CD14-positive monocyte (primary cell): ENCODE measurements around the gene OPN1LW. TPM values are rescaled to one million over a fixed set of nuclear protein-coding genes. Genes with fewer than 3 reads are reported as not detected.

Experiments
- DNase-seq, 3 donors: peaks; one replicate each; pipeline ENCODE4 v3.0.0-alpha.2; 2011 to 2022
- H2AFZ ChIP-seq: 2 replicates; pipeline ENCODE4 v1.6.0; 2012; ENCODE audit warnings: mild to moderate bottlenecking, low read depth, low read length, inconsistent platforms; ENCODE audit not compliant: insufficient read depth, poor library complexity, severe bottlenecking
- H3K27ac ChIP-seq, 2 donors: 1 replicate in 1 of 2; 2 replicates in 1 of 2; pipeline ENCODE4 v1.5.1; 2012 to 2013; ENCODE audit warnings: low read length in 2 of 2, control low read depth in 1 of 2, inconsistent platforms in 1 of 2, low read depth in 1 of 2, mild to moderate bottlenecking in 1 of 2
- H3K27me3 ChIP-seq, 2 donors: one replicate each; pipeline versions ENCODE4 v1.6.0 to v1.6.1; 2011 to 2013; ENCODE audit warnings: low read length in 2 of 2; ENCODE audit not compliant: control insufficient read depth in 2 of 2, insufficient read depth in 2 of 2
- H3K36me3 ChIP-seq, 2 donors: replicated peaks in 1 of 2; 1 replicate in 1 of 2; 2 replicates in 1 of 2; pipeline versions ENCODE4 v1.5.1 to v1.6.1; 2012 to 2013; ENCODE audit warnings: low read length in 2 of 2, control low read depth in 1 of 2, inconsistent platforms in 1 of 2, mild to moderate bottlenecking in 1 of 2; ENCODE audit not compliant: insufficient read depth in 2 of 2, control insufficient read depth in 1 of 2
- H3K4me1 ChIP-seq, 2 donors: 1 replicate in 1 of 2; 2 replicates in 1 of 2; pipeline versions ENCODE4 v1.5.1 to v1.6.1; 2012 to 2013; ENCODE audit warnings: low read length in 2 of 2, control low read depth in 1 of 2, inconsistent platforms in 1 of 2, mild to moderate bottlenecking in 1 of 2, moderate library complexity in 1 of 2; ENCODE audit not compliant: insufficient read depth in 2 of 2, control insufficient read depth in 1 of 2
- H3K4me2 ChIP-seq: replicated peaks from 2 replicates; pipeline ENCODE3; 2012; ENCODE audit warnings: low read length, moderate library complexity, mild to moderate bottlenecking; ENCODE audit not compliant: poor library complexity, severe bottlenecking; ENCODE audit errors: extremely low read depth
- H3K4me3 ChIP-seq, 3 experiments: fragments of 200-600 bp in 1 of 3; sonication (generic) in 1 of 3; replicated peaks in 1 of 3; 1 replicate in 2 of 3; 2 replicates in 1 of 3; pipeline ENCODE4 v1.5.1; 2011 to 2013; ENCODE audit warnings: low read length in 3 of 3, mild to moderate bottlenecking in 3 of 3, control low read depth in 2 of 3, low read depth in 2 of 3, inconsistent platforms in 1 of 3, moderate library complexity in 1 of 3
- H3K79me2 ChIP-seq: 2 replicates; pipeline ENCODE4 v1.6.0; 2012; ENCODE audit warnings: mild to moderate bottlenecking, control low read depth, inconsistent platforms, low read length, moderate library complexity; ENCODE audit not compliant: insufficient read depth
- H3K9ac ChIP-seq: 2 replicates; pipeline ENCODE4 v1.6.0; 2017; ENCODE audit warnings: low read length, mild to moderate bottlenecking; ENCODE audit not compliant: insufficient read depth, poor library complexity, severe bottlenecking
- H3K9me3 ChIP-seq, 2 donors: replicated peaks in 1 of 2; 1 replicate in 1 of 2; 2 replicates in 1 of 2; pipeline versions ENCODE4 v1.5.1 to v1.6.1; 2012 to 2013; ENCODE audit warnings: low read length in 2 of 2, control low read depth in 1 of 2; ENCODE audit not compliant: control insufficient read depth in 1 of 2, insufficient read depth in 1 of 2
- H4K20me1 ChIP-seq: 2 replicates; pipeline ENCODE4 v1.6.0; 2012; ENCODE audit warnings: mild to moderate bottlenecking, low read length, control low read depth, moderate library complexity; ENCODE audit not compliant: insufficient read depth
- H3K27ac Mint-ChIP-seq, 7 donors: one replicate each; pipeline ENCODE4 v1.8.0; 2020; ENCODE audit warnings: mild to moderate bottlenecking in 7 of 7, mixed read lengths in 7 of 7, moderate library complexity in 6 of 7, inconsistent platforms in 2 of 7
- H3K27me3 Mint-ChIP-seq, 3 donors: one replicate each; pipeline ENCODE4 v1.8.0; 2021 to 2022; ENCODE audit warnings: low read depth in 3 of 3, mild to moderate bottlenecking in 3 of 3, mixed read lengths in 3 of 3, moderate library complexity in 3 of 3, inconsistent platforms in 1 of 3
- H3K36me3 Mint-ChIP-seq, 2 donors: one replicate each; pipeline ENCODE4 v1.8.0; 2020; ENCODE audit warnings: mixed read lengths in 2 of 2, inconsistent platforms in 1 of 2, mild to moderate bottlenecking in 1 of 2
- H3K4me1 Mint-ChIP-seq: one replicate; pipeline ENCODE4 v1.8.0; 2020; ENCODE audit warnings: mild to moderate bottlenecking, mixed read lengths
- H3K4me3 Mint-ChIP-seq, 2 donors: one replicate each; pipeline ENCODE4 v1.8.0; 2020; ENCODE audit warnings: mild to moderate bottlenecking in 2 of 2, mixed read lengths in 2 of 2, moderate library complexity in 1 of 2
- H3K9me3 Mint-ChIP-seq, 7 donors: one replicate each; pipeline ENCODE4 v1.8.0; 2020 to 2022; ENCODE audit warnings: mixed read lengths in 7 of 7, mild to moderate bottlenecking in 6 of 7, moderate library complexity in 6 of 7, inconsistent platforms in 2 of 7
- CTCF ChIP-seq: fragments of 200-600 bp; IDR thresholded peaks from one replicate; pipeline ENCODE4 v1.8.0; 2022; ENCODE audit warnings: antibody characterized with exemption, mild to moderate bottlenecking
- WGBS: methylation state at CpG from one replicate; pipeline ENCODE4 v1.1.5; 2013; ENCODE audit warnings: missing lambda C conversion rate; ENCODE audit not compliant: insufficient coverage; 5-methylcytosine and 5-hydroxymethylcytosine counted together
- intact Hi-C, 2 donors: fragments of 100-400 bp; cut with micrococcal nuclease; formaldehyde crosslinking; loops; one replicate each; pipeline versions ENCODE4 v1.15.0 to v1.15.1; 2023
- polyA plus RNA-seq, 3 donors: library from polyadenylated mRNA; depleted of rRNA in 1 of 3; unstranded in 2 of 3; stranded (reverse) in 1 of 3; fragments of 300-500 nt in 2 of 3; fragments of >200 nt in 1 of 3; fragmentation: Illumina TruSeq in 2 of 3; gene quantifications; 1 replicate in 2 of 3; 2 replicates in 1 of 3; pipeline ENCODE4 v1.2.3, GENCODE V29; 2012 to 2021

The OPN1LW gene
- polyA plus RNA-seq, 3 donors = not detected

GRCh38 chrX:154120567-154120966 is 23.5 kb upstream of the OPN1LW start:
- Histone ChIP-seq H3K4me1 (peaks cover 17 to 24% of the 10 kb centered on the region in 2 donors), H3K9ac (no peak overlapping the region), H3K4me3 (no peak overlapping the region), H3K79me2 (no peaks in the 10 kb centered on the region), H3K9me3 (no peaks in the 10 kb centered on the region), H3K4me2 (no peak overlapping the region), H2AFZ (no peak overlapping the region), H3K36me3 (no peaks in the 10 kb centered on the region), H3K27me3 (no peaks in the 10 kb centered on the region), H3K27ac (no peak overlapping the region), H4K20me1 (no peaks in the 10 kb centered on the region)
- H3K27ac Mint-ChIP-seq = no peak overlapping the region
- no peak for TF ChIP-seq CTCF
- intact Hi-C loops = no loop called here
- DNase-seq = no peak
- no peaks in the 10 kb centered on the region for H3K36me3 Mint-ChIP-seq
- WGBS = no CpG with 5 or more reads among the region's 3 CpGs
- H3K4me1 Mint-ChIP-seq = peaks cover 23% of the 10 kb centered on the region
- no peak overlapping the region for H3K4me3 Mint-ChIP-seq
- peaks cover 0 to 13% (median 2%) of the 10 kb centered on the region in 7 donors for H3K9me3 Mint-ChIP-seq
- H3K27me3 Mint-ChIP-seq = peaks cover 5 to 20% (median 5%) of the 10 kb centered on the region in 3 donors

- H3K36me3 Mint-ChIP-seq = peaks cover 0 to 3% of the 10 kb centered on the region in 2 donors
- intact Hi-C loops = no loop called here
- peaks cover 27% of the 10 kb centered on the region for H3K4me1 Mint-ChIP-seq
- no peak for TF ChIP-seq CTCF
- Histone ChIP-seq H3K27me3 (no peaks in the 10 kb centered on the region), H3K4me2 (no peak overlapping the region), H3K36me3 (no peaks in the 10 kb centered on the region), H3K79me2 (no peaks in the 10 kb centered on the region), H3K9me3 (no peaks in the 10 kb centered on the region), H3K9ac (no peak overlapping the region), H4K20me1 (no peaks in the 10 kb centered on the region), H3K4me1 (peaks cover 19 to 26% of the 10 kb centered on the region in 2 donors), H3K27ac (no peak overlapping the region), H3K4me3 (no peak overlapping the region), H2AFZ (no peak overlapping the region)
- no peak for DNase-seq
- peaks cover 0 to 13% (median 2%) of the 10 kb centered on the region in 7 donors for H3K9me3 Mint-ChIP-seq
- H3K27ac Mint-ChIP-seq = peak overlapping the region in 1 of 7 donors; percentile 11
- 100% methylated on average over 1 of the region's 4 CpGs for WGBS
- H3K4me3 Mint-ChIP-seq = no peak overlapping the region
- H3K27me3 Mint-ChIP-seq = peaks cover 5 to 20% (median 6%) of the 10 kb centered on the region in 3 donors
Measured at GRCh38 chrX:154121207-154121606, 22.8 kb upstream of the OPN1LW start.
